ENCODE measurements around the gene INTS6. TPM values are rescaled to one million over a fixed set of nuclear protein-coding genes. Genes with fewer than 3 reads are reported as not detected.

The INTS6 gene
- total and polyA plus RNA-seq, 2 donors (not counting 1 experiment from before 2014, with no cell fraction given), result 15.4 to 74.7 TPM

DNA sequence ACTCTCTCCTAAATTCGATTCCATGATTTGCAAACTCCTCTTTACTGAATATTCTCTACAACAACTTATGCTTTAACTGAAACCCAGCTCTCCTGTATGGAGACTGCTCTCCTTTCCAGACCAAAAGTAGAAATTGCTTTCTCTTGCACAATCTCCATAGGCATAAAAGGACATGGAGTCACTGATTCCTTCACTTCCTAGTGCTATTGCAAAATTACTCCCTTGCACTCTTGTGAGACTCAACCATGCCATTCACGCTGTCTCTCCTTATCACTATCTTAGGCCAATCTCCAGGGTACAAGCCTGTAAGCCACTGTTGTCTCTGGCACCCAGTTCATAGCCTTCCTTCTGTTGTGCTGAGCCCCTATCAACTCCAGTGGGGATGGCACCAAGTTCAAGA, 82.7 kb downstream of the INTS6 start:
- CTCF ChIA-PET, result no interaction called here

DNA sequence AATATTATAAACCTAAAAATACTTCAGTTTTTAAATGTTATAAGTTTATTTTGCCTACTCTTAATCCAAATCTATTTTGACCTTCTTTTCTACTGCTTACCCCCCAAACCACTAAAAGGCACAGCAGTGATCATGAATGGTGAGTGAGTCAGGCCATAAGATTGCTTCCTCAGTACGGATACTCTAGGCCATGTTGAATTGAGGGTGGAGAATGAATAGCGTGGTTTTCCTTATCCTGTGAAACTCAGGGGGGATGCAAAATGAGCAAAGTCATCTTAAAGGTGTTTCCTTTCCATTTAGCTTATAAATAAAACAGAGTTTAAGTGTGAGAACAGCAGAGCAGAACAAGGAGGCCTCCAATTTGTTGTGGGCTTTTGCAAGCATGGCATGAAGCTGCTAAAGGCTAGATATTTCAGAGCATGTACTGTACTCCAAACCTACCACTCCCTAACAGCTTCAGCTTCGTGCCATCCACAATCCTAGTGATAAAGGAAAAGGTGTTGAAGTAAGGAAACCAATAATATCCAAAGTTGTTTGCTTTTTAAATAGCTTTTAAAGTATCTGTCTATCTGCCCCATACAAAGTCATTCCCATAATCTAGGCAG, 88.3 kb downstream of the INTS6 start:
- 21% methylated on average over 2 of the region's 3 CpGs for WGBS (ENCODE audit: insufficient coverage)
- intact Hi-C loops (cut with micrococcal nuclease), result no loop called here

More for the DNA sequence above, 82.7 kb downstream of the INTS6 start:
- POLR2A ChIA-PET, result no interaction called here
- no peaks in the 10 kb centered on the region for H3K4me1 Mint-ChIP-seq
- no peak for ATAC-seq (ENCODE audit: low read depth)
- no peaks in the 10 kb centered on the region for H3K79me2 ChIP-seq (ENCODE audit: control insufficient read depth, insufficient read depth, low read length)
- H3K27me3 ChIP-seq (replicated peaks in 1 of 4; ENCODE audit: control extremely low read depth in 1 of 4, control insufficient read depth in 3 of 4, insufficient read depth in 4 of 4, low read length in 3 of 4), result no peaks in the 10 kb centered on the region
- H3K27ac ChIP-seq (ENCODE audit: low read length in 2 of 2), result no peak overlapping the region
- H3K4me2 ChIP-seq (replicated peaks; ENCODE audit: low read depth, low read length, poor library complexity, severe bottlenecking), result no peak overlapping the region
- no peak for DNase-seq
- 100% methylated on average over 1 of the region's 2 CpGs for WGBS (ENCODE audit: insufficient coverage)
- H3K27ac Mint-ChIP-seq, result no peak overlapping the region
- TF ChIP-seq, protein P1, sequence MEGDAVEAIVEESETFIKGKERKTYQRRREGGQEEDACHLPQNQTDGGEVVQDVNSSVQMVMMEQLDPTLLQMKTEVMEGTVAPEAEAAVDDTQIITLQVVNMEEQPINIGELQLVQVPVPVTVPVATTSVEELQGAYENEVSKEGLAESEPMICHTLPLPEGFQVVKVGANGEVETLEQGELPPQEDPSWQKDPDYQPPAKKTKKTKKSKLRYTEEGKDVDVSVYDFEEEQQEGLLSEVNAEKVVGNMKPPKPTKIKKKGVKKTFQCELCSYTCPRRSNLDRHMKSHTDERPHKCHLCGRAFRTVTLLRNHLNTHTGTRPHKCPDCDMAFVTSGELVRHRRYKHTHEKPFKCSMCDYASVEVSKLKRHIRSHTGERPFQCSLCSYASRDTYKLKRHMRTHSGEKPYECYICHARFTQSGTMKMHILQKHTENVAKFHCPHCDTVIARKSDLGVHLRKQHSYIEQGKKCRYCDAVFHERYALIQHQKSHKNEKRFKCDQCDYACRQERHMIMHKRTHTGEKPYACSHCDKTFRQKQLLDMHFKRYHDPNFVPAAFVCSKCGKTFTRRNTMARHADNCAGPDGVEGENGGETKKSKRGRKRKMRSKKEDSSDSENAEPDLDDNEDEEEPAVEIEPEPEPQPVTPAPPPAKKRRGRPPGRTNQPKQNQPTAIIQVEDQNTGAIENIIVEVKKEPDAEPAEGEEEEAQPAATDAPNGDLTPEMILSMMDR (IDR thresholded peaks at IDR 0.05), result no peak
- TF ChIP-seq EZH2 (IDR thresholded peaks at IDR 0.05; ENCODE audit: borderline replicate concordance, insufficient read depth, low read depth, low read length, poor library complexity, severe bottlenecking), result no peak
- peaks cover 1 to 75% of the 10 kb centered on the region in 2 experiments for H3K36me3 ChIP-seq (replicated peaks in 1 of 2; ENCODE audit: control extremely low read depth in 1 of 2, control insufficient read depth in 1 of 2, extremely low read depth in 1 of 2, insufficient read depth in 2 of 2, low read length in 1 of 2)
- no peak overlapping the region for H3K4me3 Mint-ChIP-seq
- H3K9ac ChIP-seq (ENCODE audit: low read length), result no peak overlapping the region
- H3K4me3 ChIP-seq (ENCODE audit: control extremely low read depth in 1 of 5, extremely low read depth in 1 of 5, insufficient read depth in 1 of 5, low read depth in 2 of 5, low read length in 4 of 5), result no peak overlapping the region
- H3K27me3 Mint-ChIP-seq, result no peaks in the 10 kb centered on the region
- H2AFZ ChIP-seq (ENCODE audit: insufficient read depth, low read depth, low read length, poor library complexity, severe bottlenecking), result no peak overlapping the region
- no peaks in the 10 kb centered on the region for H3K4me1 ChIP-seq (ENCODE audit: control insufficient read depth in 2 of 2, insufficient read depth in 2 of 2, low read length in 2 of 2)
- intact Hi-C loops (cut with micrococcal nuclease), result no loop called here
- no peaks in the 10 kb centered on the region for H3K9me3 ChIP-seq (ENCODE audit: control extremely low read depth in 1 of 3, control insufficient read depth in 2 of 3, insufficient read depth in 1 of 3, low read length in 2 of 3)
- no peaks in the 10 kb centered on the region for H4K20me1 ChIP-seq (ENCODE audit: control insufficient read depth, insufficient read depth, low read length, poor library complexity, severe bottlenecking)
- H3K9me3 Mint-ChIP-seq (ENCODE audit: insufficient read depth), result no peaks in the 10 kb centered on the region

More for the DNA sequence above, 88.3 kb downstream of the INTS6 start:
- Mint-ChIP-seq H3K4me1 (no peaks in the 10 kb centered on the region), H3K27me3 (no peaks in the 10 kb centered on the region), H3K9me3 (ENCODE audit: insufficient read depth) (no peaks in the 10 kb centered on the region), H3K27ac (no peak overlapping the region), H3K4me3 (no peak overlapping the region)
- TF ChIP-seq EZH2 (IDR thresholded peaks at IDR 0.05; ENCODE audit: borderline replicate concordance, insufficient read depth, low read depth, low read length, poor library complexity, severe bottlenecking), result no peak
- TF ChIP-seq, protein P1 (IDR thresholded peaks at IDR 0.05), result no peak
- no peaks in the 10 kb centered on the region for H3K4me1 ChIP-seq (ENCODE audit: control insufficient read depth in 2 of 2, insufficient read depth in 2 of 2, low read length in 2 of 2)
- H3K27ac ChIP-seq (ENCODE audit: low read length in 2 of 2), result no peak overlapping the region
- H3K27me3 ChIP-seq (replicated peaks in 1 of 4; ENCODE audit: control extremely low read depth in 1 of 4, control insufficient read depth in 3 of 4, insufficient read depth in 4 of 4, low read length in 3 of 4), result no peaks in the 10 kb centered on the region
- no peaks in the 10 kb centered on the region for H3K9me3 ChIP-seq (ENCODE audit: control extremely low read depth in 1 of 3, control insufficient read depth in 2 of 3, insufficient read depth in 1 of 3, low read length in 2 of 3)
- peaks cover 5 to 34% of the 10 kb centered on the region in 2 experiments for H3K36me3 ChIP-seq (replicated peaks in 1 of 2; ENCODE audit: control extremely low read depth in 1 of 2, control insufficient read depth in 1 of 2, extremely low read depth in 1 of 2, insufficient read depth in 2 of 2, low read length in 1 of 2)
- DNase-seq (no peak), ATAC-seq (ENCODE audit: low read depth) (no peak)
- POLR2A ChIA-PET, result no interaction called here
- H4K20me1 ChIP-seq (ENCODE audit: control insufficient read depth, insufficient read depth, low read length, poor library complexity, severe bottlenecking), result no peaks in the 10 kb centered on the region
- no peak overlapping the region for H3K4me3 ChIP-seq (ENCODE audit: control extremely low read depth in 1 of 5, extremely low read depth in 1 of 5, insufficient read depth in 1 of 5, low read depth in 2 of 5, low read length in 4 of 5)
- no peak overlapping the region for H3K4me2 ChIP-seq (replicated peaks; ENCODE audit: low read depth, low read length, poor library complexity, severe bottlenecking)
- H3K9ac ChIP-seq (ENCODE audit: low read length), result no peak overlapping the region
- H2AFZ ChIP-seq (ENCODE audit: insufficient read depth, low read depth, low read length, poor library complexity, severe bottlenecking), result no peak overlapping the region
- H3K79me2 ChIP-seq (ENCODE audit: control insufficient read depth, insufficient read depth, low read length), result no peaks in the 10 kb centered on the region
- CTCF ChIA-PET, result interaction anchor here (0.7 kb wide), 1 partner anchor 85 kb away, joined by 3 read pairs; no protein-coding TSS in a partner anchor

Data from B cell (primary cell).